ENCODE data around the gene LBP. TPM values are rescaled to one million over a fixed set of nuclear protein-coding genes. Genes with fewer than 3 reads are reported as not detected.
A peak's percentile ranks its signal among the peaks of the same experiment; 100 is the strongest.
"Not testable (repeated sequence)": the region's sequence is repeated elsewhere in the genome, so short reads cannot be mapped to it uniquely, and the experiment has no call there.

LBP gene
- total RNA-seq, 1 experiment from 2014 or later: not detected

DNA sequence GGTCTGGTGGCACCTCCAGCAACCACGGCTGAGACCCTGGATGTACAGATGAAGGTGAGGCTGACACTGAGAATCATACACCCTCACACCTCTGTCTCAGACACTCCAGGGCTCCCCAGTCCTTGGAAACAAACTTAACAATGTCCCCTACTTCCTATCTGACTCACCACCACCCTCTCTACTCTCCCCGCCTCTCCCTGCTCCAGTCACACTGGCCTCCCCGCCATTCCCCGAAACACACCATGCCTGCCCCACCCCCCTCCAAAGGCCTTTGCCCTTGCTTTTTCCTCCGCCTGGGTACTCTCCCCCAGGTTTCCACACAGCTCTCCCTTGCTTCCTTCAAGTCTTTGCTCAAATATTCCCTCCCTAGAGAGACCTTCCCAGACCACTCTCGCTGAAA, 26.1 kb upstream of the LBP start:
- no peak for DNase-seq (ENCODE audit: low read depth)

DNA sequence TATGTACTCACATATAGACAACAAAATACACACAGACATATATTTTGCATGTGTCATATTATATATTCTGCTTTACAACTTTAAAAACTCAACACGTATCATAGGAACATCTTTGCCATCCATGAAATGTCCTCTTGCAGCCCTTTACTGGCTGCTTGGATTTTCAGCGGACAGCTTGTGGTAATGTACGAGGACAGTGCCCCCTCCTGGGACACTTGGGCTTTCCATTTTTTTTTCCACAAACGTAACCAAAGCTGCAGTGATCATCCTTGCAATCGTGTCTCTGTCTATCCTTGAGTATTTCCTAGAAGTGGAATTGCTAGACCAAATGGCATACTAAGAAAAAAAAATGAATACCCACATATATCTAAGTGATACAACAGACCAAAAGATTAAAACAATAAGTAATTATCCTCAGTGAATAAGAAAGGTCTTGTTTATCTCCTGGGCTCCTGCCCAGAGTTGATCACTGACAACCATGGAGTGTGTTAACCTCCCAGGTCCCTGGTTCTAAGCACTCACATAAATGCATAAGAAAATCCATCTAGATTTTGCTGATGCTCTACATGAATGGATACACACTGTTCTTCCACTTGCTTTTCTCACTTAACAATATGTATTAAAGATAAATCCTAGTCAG, 24.2 kb upstream of the LBP start:
- DNase-seq (ENCODE audit: low read depth): peak; percentile 55

DNA sequence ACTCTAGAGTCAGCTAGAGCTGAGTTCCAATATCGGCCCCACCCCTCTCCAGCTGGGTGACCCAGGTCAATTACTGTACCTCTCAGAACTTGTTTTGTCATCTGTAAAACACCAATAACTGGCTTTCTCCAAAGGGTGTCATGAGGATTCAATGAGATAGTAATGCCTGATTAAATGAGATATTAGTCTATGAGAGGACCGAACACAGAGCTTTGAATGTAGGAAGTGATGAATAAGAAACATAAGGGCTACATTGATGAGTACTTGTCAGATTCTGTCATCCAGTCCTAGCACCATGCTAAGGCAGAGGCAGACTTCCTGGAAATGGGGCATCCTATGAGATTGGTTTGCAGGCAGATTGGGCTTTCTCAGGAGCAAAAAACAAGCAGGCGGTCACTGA, 22.1 kb upstream of the LBP start:
- no peak for DNase-seq (ENCODE audit: low read depth)

DNA sequence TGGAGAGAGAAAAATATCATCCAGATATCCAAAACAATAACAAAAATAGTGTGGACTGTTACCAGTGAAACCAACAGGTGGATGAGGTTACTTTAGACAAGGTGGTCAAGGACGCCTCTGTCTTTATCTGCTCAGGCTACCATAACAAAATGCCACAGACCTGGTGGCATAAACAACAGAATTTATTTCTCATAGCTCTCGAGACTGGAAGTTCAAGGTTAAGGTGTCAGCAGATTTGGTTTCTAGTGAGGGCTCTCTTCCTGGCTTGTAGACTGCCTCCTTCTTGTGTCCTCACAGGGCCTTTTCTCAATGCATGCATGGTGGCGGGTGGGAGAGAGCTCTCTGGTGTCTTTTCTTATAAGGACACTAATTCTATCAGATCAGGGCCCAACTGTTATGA, 21.1 kb upstream of the LBP start:
- DNase-seq (ENCODE audit: low read depth): no peak

DNA sequence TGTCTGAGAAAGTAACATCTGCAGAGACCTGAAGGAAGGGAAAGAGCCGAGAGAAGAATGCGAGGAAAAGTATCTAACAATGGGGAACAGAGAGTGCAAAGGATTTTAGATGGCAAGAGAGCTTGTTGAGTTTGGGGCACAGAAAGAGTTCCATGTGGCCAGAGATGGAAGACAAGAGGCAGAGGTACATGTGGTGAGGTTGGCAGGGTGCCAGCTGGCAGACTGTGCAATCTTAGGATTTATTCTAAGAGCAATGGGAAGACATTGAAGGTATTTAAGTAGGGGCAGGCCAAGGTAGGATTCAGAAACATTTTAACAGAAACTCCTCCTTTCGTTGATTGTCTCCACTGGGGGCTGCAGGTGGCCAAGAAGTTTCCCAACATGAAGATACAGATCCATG, 20.4 kb upstream of the LBP start:
- DNase-seq (ENCODE audit: low read depth): no peak

DNA sequence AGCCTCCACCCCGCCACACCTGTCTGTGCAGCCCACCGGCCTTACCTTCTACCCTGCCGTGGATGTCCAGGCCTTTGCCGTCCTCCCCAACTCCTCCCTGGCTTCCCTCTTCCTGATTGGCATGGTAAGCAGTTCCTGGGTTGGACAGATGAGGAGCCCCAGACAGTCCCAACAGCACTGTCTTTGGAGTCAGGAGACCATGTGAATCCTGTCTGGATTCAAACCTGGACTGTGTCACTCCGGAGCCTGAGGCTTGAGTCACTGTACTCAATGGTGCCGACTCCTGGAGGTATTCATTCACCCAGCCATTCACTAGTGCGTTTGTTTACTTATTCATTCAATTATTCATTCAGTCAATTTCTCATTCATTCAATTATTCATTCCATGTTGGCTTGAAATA, 20.0 kb upstream of the LBP start:
- DNase-seq (ENCODE audit: low read depth): no peak

DNA sequence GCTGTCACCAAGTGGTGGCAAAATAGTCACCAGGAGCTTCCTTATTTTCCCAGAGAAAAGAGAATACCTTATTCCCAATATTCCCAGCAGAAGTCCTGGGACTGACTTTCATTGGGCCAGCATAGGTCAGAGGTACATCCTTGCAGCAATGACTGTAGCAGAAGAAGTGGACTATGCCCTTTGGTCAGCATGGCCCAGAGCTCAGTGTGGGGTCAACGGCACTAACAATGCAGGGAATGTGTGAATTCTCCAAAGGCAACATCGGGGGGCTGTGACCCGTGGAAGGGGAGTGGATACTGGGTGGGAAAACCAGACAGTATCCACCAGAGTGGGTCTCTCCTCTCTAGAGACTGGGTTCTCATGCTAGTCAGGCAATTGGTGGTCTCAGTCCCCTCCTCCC, 15.6 kb upstream of the LBP start:
- DNase-seq (ENCODE audit: low read depth): no peak

DNA sequence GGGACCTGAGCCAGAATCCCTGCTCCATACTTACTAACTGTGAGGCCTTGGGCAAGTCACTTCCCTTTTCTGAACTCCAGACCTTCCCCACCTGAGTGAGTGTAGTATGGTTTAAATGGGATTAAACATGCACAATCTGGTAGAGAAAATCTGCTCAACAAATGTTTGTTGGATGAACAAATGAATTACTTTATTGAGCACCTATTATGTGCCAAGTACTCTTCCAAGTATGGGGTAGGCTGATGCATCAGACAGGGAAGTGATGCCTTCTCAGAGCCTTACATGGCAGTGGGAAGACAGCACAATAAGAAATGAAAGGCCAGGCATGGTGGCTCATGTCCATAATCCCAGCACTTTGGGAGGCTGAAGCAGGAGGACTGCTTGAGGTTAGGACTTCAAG, 15.0 kb upstream of the LBP start:
- no peak for DNase-seq (ENCODE audit: low read depth)

DNA sequence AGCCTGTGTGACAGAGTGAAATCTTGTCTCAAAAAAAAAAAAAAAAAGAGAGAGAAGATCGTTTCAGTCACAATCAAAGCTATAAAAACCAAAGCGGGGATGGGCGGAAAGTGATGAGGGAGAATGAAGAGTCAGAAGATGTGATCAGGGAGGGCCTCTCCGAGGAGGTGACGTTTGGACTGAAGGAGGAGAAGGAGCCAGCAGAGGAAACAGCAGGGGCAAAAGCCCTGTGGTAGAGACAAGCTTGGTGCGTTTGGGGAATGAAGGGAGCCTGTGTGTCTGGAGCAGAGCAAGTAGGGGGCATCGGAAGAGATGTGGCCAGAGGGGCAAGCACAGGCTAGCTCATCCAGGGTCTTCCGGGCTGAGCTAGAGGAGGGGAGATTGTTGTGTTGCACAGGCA, 14.5 kb upstream of the LBP start:
- DNase-seq (ENCODE audit: low read depth): no peak

DNA sequence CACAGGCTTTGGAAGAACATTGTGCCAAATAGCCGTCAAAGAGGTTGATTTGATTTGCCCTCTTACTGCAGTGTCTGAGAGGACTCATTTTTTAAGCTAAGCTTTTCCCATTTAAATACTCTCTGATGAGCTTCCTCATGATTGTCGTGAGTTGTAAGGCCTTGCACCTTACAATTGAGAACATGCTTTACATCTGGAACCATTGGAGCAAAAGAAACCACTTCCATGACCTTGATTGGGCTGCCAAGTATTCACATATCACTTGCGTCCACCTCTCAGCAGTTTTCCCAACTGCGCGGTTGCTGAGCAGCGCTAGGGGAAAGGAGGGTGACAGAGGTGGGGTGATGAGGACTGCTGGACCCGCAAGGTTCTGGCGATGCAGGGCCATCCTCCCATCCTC, 12.3 kb upstream of the LBP start:
- DNase-seq (ENCODE audit: low read depth): no peak

DNA sequence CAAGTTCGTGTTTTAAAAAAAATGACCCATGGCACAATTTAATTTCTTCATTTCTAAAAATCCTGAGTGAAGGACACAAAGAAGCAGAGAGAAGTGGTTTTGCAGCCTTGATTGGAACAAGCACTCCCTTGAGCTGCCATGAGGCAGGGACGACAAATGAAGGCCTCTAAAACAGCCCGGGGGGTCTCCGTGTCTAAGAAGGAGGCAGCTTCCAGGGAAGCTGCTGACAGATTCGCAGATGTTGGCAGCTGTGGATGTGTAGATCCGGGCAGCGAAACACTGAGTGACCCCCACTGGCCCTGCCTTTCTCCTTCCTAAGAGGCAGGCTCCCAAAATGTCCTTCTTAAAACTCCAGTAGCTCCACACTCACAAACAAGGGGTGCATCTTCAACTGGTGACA, 9.6 kb upstream of the LBP start:
- no peak for DNase-seq (ENCODE audit: low read depth)

DNA sequence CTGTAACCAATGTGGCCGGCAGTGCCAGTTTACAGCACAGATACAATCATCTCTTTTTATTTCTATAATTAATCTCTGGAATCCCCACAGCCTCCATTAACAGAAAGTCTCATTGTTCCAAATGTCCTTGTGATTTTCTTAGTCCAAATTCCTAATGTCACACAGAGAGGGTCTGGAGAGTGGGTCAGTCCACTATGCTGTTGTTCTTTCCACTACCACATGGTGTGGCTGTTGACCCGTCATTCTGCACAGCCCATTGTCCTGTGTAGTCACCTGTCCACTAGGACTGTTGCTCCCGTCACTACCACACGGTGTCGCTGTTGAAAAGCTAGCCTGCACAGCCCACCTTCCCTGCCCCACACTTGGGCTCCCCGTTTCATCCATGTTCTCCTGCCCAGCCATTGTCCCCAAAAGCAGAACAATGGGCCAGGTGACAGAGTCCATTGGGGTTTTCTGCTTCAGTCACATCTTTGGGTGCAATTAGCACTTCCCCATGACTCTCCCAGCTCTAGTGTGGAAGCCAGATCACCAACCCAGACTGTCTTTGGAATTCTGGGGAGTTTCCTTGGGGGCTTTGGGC, 8.6 kb upstream of the LBP start:
- peak; percentile 31 for DNase-seq (ENCODE audit: low read depth)

DNA sequence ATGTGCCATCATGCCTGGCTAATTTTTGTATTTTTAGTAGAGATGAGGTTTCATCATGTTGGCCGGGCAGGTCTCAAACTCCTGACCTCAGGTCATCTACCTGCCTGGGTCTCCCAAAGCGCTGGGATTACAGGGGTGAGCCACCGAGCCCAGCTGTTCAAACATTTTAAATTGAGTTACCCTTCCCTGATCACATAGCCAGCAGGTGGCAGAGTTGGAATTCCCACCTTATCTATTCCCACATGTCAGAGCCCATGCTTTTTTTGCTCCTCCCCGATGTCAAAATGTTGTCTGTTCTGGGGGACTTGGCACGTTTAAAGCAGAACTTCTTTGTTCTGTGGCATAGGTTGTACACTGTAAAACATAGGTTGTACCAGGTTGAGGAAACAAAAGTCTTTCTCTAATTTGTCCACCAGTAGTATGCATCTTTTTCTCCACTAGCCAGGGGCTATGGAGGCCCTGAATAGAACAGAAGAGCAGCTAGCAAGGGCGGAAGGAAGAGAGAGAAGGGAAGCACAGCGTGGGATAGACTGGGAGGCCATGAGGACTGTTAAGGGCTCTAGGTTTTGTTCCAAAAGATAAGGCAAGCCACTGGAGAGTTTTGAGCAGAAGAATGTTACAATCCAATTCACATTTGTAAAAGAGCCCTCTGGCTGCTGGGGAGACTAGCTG, 7.3 kb upstream of the LBP start:
- DNase-seq (ENCODE audit: low read depth): no peak

DNA sequence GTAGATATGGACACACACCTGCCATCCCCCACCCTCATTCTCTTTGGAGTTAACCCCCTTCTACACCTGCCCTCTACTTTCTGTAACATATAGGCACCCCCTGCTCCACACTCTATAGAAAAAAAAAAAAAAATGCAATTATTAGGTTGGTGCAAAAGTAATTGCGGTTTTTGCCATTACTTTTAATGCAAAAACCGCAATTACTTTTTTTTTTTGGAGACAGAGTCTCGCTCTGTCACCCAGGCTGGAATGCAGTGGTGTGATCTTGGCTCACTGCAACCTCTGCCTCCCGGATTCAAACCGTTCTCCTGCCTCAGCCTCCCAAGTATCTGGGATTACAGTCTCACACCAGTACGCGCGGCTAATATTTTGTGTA, 6.8 kb upstream of the LBP start:
- not testable (repeated sequence) for DNase-seq (ENCODE audit: low read depth)

DNA sequence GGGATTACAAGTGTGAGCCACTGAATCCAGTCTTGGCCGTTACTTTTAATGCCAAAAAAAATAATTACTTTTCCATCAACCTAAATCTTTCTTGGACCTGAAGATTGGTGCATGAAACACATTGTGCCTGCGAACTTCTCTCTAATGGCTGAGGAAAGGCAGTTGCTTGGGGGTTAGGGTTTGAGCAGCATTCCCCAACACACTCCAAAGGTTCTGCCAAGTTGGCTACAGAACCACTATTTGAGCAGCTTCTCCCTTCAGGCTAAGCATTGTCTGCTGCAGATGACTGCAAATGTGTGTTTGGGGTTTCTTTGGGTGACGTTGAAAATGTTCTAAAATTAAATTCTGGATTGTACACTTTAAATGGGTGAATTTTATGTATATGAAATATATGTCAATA, 6.3 kb upstream of the LBP start:
- no peak for DNase-seq (ENCODE audit: low read depth)

DNA sequence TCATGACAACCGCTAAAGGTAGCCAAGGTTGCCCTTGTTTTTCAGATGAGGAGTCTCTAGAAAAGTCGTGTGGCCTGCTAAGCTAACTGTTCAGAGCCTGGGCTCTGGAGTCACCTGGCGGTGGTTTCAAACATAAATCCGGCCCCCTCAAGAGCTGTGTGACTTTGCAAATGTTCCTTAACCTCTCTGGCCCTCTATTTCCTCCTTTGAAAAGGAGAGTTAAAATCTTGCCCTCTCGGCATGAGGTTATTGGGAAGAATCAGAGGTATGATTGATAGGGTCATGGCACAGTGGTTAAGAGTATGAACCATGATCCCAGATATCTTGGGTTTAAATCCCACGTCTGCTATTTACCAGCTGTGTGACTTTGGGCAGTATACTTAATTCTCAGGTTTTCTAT, 5.6 kb upstream of the LBP start:
- no peak for DNase-seq (ENCODE audit: low read depth)

DNA sequence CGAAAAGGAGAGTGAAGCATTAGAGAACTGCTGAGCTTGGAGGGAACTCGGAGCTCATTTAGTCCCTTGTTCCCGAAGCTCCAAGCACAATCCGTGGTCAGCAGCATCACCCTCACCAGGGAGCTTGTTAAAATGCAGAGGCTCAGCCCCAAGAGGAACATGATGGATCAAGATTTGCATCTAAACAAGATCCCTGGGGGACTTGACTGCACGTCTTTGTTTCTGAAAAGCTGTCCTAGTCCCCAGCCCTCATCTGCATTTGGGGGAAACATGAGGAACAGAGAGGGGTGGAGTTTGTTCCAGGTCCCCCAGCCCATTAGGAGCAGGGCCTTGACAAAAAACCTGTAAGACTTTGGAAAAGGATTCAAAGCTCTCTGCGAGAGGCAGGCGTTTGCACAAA, 4.1 kb upstream of the LBP start:
- no peak for DNase-seq (ENCODE audit: low read depth)

DNA sequence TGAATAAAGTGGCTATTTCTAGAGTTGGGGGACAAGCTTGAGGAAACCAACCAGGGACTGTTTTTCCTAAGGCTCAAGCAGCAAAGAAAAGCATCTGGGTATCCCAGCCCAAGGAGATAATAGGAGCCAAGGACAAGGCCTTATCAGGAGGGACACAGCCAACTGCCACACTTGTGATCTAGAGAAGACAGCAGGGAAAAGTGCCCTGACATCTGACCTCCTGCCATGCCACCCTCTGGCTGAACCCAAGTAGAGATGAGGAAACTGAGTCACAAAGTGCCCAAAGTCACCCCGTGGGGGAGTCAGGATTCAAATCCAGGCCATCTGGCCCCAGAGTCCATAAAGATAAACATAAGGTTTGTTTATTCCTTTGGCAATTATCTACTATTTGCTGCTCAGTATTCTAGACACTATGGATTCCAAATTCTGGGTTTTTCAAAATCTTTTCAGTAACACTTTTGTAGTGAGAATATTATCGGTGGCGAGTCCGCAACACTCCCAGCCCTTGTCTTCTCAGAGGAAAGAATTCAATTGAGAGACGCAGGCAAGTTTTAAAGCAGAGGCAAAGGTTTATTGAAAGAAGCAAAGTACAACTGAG, 3.5 kb upstream of the LBP start:
- no peak for DNase-seq (ENCODE audit: low read depth)

DNA sequence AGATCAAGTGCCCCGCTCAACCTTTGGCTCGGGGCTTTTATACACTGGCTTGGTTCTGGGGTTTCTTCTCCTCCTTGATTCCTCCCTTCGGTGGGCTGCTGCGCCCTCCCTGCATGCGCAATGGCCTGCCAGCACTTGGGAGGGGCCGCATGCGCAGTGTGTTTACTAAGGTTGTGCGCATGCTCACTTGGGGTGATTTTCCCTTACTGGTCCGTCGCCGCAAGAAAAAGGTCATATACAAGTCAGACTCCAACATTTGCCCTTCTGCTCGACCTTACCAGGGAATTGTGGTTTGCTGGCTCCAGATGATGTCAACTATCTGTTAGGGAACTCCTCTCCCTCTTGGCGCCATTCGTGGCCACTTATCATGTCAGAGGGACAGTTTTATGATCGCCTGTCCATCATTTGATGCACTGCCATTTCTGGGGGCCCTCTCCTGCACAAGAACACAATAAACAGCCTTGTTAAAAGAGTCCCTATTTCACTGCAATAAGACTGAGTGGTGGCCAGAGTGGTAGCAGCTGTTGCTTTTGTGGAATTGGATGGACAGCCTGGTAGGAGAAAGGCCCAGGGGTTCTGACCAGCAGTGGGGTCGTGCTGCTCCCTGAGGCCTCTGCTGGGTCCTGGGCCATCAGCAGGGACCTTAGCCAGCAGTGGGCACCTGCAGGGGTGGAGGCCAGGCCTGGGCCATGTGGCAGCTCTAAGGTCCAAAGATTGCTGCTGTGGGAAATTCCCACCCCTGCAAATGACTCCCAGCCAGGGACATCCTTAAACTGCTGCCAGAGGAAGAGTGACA, 2.8 kb upstream of the LBP start:
- no peak for DNase-seq (ENCODE audit: low read depth)

DNA sequence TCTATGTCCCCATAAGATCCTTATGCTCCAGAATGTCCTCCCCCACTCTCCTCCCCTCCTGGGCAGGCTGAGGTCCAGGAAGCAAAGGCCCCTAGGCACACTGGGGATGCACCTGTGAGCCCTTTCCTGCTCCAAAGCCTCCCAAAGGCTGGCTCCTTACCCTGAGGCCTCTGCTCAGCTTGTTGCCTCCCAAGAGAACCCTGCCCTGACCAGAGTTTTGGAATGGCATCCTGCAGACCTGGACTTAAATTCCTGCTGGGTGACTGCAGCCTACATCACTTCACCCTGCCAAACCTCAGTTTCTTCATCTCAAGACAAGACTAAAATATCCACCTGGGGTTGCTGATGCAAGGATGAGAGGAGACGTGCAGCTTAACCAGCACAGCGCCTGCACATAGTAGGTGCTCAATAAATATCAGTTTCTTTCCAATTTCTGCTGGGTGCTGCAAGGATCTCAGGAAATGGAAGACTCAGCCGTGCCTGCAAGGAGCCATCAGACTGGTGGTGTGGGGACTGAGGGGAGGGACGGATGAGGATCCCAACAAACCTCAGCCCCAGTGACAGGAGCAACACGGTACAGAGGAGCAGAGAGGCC, 2.1 kb upstream of the LBP start:
- DNase-seq (ENCODE audit: low read depth): no peak

DNA sequence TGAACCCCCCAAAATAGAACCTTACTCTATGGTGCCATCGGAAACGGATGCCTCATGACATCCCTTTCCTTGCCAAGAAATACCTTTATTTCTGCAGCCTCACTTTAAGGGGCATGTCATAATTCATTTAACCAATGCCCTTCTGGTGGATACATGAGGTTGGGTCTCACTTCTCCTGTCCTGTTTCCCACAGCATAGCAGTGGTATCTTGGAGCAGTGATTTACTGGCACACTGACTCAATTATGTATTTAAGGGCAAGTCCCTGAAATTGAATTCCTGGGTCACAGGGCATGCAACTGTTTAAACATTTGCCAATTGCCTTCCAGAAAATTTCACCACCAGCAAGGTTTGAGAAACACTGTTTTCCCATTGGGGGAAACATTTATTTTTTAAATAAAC, 639 bp upstream of the LBP start:
- no peak for DNase-seq (ENCODE audit: low read depth)

DNA sequence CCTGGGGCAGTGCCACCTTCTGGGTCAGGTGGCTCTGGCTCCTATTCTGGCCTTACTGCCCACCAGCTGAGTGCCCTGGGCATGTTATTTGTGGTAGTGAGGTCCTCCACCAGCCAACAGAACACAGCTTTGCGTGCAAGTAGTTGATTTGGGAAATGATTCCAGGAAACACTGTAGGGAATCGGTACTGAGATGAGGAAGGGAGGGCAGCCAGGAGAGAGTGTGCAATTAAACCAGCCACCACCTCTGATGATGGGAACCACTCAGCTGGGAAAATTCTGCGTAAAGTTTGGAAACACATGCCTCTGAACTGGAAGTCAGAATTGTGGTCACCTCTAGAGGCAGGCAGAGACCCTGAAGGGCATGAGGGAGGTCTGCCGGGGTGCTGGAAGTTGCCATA, 459 bp downstream of the LBP start:
- no peak for DNase-seq (ENCODE audit: low read depth)
